ENCODE results near the gene PSMC1.

DNA sequence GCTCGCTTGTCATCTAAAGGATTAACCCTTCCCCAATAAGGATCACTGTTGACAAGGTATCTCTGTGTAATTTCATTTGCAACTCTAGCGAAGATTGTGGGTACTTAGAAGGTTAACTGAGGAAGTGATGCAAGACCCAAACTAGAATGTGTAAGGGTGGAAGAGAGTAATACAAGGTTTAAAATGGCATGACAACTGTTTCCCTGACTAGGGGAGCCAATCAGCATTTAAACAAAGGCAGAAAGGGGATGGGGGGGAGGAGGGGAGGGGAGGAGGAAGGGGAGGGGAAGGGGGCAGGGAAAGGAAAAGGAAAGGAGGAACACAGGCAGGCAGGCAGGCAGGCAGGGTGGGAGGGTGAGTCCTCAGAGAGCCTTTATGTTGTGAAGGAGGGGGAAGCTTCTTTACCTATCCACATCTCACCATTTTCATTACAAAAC, 44.3 kb downstream of the PSMC1 start:
- TF ChIP-seq, protein P1, sequence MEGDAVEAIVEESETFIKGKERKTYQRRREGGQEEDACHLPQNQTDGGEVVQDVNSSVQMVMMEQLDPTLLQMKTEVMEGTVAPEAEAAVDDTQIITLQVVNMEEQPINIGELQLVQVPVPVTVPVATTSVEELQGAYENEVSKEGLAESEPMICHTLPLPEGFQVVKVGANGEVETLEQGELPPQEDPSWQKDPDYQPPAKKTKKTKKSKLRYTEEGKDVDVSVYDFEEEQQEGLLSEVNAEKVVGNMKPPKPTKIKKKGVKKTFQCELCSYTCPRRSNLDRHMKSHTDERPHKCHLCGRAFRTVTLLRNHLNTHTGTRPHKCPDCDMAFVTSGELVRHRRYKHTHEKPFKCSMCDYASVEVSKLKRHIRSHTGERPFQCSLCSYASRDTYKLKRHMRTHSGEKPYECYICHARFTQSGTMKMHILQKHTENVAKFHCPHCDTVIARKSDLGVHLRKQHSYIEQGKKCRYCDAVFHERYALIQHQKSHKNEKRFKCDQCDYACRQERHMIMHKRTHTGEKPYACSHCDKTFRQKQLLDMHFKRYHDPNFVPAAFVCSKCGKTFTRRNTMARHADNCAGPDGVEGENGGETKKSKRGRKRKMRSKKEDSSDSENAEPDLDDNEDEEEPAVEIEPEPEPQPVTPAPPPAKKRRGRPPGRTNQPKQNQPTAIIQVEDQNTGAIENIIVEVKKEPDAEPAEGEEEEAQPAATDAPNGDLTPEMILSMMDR (IDR thresholded peaks at IDR 0.05): no peak
- TF ChIP-seq POLR2A (IDR thresholded peaks at IDR 0.05): no peak
